Activated T-helper 1 cell treated with anti-CD3 and anti-CD28 coated beads, Interleukin-2, amount 50 U/mL, for 16 hours (primary cell): ENCODE results near the gene GABBR2.

Experiments
- DNase-seq, 2 donors: peaks; one replicate each; pipeline ENCODE4 v3.0.0-alpha.2; 2020; ENCODE audit warnings: low read depth in 1 of 2, low spot score in 1 of 2

The GABBR2 gene

DNA sequence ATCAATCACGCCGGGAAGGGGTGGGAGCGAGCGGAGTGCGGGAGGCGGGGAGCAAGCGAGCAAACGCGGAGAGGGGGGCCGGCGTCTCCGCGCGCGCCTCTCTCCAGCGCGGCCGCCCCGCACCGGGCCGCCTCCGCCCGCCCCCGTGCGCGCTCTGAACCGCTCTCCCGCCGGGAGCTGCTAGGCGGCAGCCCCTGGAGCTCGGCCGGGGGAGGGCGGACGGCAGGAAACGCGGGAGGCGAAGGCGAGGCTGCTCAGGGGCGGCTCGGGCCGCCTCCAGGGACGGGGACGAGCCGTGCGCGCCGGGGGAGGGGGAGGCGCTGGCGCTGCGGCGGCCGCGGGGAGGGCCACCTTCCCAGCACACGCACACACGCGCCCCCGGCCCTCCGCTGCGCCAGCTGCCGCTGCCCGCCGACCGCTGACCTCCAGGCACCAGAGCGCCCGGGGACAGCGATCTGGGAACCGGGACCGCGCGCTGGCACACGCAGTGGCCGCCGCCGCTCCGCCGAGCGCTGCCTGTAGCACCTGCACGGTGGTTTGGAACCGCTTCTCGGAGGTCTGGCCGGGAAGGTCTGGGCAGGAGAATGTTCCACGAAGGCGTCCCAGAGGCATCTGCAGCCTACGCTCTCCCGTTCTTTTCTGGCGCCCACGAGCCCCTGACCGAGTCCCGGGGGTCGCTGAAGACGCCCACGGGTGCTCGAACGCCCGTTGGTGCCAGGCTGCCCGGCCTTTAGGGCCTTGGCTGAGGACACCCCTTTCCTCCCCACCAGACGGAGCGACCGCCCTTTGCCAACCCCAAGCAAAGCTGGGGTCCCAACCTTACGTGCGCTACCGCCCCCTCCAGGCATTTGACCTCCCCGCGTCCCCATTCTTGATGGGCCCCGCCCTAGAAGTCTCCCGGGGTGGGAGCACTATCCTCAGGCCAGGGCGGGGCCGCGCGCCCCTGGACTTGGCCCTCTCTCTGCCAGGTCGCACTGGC lies at the start of gene GABBR2:
TSS of gene GABBR2 (minus strand) at position 3 of the 979 bp plus-strand sequence. CDS start 198 bp downstream, outside the sequence.
- no peak for DNase-seq

GRCh38 chr9:98755006-98755618 lies 46.4 kb upstream of the GABBR2 start:
- DNase-seq: no peak

- no peak for DNase-seq
Observed at GRCh38 chr9:98751210-98751609, 42.5 kb upstream of the GABBR2 start.

GRCh38 chr9:98750364-98751060 lies 41.8 kb upstream of the GABBR2 start:
- DNase-seq: no peak

DNA sequence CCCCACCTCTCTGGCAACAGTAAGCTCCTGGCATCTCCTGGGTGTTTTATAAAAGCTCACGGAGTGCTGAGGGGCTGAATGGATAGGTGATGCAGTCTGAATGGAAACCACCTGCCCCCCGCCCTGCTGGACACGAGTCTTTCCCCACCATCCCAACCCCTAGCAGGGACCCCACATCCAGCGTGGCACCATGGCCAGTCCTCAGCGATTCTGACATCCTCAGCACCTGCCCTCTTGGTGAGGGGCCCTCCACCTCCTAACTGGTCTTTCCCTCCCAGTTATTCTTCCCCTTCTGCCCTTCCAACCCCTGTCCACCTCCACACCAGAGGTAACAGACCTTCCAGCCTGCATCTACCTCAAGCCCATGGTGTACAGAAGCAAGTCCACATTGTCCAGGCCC lies 38.7 kb upstream of the GABBR2 start:
- no peak for DNase-seq

DNA sequence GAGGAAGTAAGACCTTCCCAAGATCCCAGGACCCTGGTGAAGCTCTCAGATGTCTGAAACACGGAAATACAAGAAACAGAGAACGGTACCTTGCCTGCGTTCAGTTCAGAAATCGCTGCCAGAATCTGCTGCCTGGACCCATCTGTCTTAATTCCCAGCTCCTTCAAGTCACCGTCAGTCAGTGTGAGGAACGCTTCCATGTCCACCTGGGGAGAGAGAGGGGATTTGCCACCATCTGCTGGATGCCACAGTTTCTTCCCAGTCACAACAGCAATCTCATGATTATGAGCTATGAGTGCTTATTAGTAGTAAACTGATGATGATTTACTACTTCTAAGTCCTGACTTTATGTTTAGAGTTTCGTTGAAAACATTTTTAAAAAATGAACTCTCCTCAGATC lies 36.7 kb upstream of the GABBR2 start:
- DNase-seq: no peak

- DNase-seq: no peak
Observed at GRCh38 chr9:98743818-98744611, 35.3 kb upstream of the GABBR2 start.

DNA sequence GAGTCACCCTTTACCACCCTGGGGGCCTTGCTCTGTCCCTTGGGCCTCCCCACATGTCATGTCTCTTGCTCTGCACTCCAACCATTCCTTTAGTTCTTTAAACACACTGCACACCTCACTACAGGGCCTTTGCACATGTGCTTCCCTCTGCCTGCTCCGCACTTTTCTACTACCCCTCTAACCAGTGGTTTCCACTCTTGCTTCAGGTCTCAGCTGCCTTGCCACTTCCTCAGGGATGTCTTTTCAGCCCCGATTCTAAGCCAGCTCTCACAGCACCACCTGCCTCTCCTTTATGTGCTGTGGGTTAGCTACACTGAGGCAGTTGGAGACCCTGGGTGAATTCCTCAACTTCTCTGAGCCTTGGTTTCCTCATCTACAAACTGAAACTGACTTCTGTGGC lies 34.6 kb upstream of the GABBR2 start:
- no peak for DNase-seq

DNA sequence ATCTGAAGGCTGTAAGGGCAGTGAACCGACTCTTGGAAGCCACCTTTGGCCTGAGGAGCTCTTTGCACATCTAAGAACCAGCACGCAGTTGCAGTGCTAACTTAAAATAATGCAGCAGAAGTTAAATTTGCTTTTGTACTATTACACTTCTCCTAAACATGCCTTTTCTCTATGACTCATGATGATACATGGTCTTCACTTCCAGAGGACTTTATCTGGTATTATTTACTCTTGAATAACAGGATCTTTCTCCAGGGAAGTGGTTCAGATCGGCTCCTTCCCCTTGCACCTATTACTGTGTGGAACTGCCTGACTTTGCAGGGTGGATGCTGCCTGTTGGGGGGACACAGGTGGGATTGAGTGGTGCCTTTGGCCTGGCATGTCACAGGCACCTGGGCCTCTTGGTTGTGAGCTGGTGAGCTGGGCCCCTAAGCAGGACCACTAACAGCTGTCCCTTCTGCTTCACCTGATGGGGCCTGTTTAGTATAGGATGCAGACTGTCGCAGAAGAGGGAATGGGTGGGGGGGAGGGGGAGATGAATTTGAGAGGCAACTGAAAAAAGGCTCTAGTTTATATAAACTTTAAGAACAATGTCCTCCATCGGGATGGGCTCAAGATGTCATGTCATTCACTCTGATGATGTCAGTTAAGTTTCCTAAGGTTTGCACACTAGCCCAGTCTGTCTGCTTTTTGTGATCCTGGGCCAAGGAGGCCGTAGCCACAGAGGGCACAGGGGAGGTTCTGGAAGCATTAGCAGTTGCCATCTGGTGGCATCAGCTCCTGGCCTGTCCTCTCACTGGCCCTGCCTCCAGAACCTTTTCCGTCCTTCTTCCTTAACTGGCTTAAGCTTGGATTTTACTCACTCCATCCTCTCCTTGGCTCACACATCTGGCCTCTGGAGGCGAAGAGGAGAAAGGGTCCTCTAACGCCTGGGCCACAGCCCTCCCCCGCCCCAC lies 33.9 kb upstream of the GABBR2 start:
- DNase-seq: no peak

DNA sequence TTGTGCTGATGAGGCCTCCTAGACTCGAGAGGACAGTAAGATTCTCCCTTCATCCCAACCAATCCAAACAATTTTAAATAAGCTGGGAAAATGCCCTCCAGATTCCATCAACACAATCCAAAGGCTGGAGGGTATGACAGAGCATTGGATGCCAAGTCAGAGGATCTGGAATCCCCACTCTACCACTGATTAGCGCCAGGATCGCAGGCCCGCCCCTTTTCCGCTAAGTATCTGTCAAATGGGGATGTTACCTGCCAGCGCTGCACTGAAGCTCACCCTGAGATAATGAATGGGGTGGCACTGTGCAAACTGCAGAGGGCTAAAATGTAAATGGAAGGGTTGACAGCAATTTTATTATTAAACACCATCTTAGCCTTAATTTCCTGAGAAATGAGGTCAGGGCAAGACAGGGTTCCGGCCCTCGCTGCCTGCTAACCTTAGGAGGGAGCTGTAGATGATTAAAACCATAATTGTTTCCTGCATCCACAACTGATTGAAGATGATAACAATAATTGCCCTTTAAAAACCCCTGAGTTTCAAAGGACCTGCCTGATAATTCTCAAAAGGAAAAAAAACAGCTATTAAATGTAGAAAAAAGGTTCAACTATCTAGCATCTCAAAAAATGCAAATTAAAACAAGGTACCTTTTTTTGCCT lies 31.6 kb upstream of the GABBR2 start:
- DNase-seq: no peak

DNA sequence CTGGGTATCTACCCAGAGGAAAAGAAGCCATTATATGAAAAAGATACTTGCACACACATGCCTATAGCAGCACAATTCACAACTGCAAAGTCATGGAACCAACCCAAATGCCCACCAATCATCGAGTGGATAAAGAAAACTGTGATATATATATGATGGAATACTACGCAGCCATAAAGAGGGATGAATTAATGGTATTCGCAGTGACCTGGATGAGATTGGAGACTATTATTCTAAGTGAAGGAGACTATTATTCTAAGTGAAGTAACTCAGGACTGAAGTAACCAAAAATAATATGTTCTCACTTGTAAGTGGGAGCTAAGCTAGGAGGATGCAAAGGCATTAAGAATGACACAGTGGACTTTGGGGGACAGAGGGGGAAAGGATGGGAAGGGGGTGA lies 30.0 kb upstream of the GABBR2 start:
- no peak for DNase-seq

DNA sequence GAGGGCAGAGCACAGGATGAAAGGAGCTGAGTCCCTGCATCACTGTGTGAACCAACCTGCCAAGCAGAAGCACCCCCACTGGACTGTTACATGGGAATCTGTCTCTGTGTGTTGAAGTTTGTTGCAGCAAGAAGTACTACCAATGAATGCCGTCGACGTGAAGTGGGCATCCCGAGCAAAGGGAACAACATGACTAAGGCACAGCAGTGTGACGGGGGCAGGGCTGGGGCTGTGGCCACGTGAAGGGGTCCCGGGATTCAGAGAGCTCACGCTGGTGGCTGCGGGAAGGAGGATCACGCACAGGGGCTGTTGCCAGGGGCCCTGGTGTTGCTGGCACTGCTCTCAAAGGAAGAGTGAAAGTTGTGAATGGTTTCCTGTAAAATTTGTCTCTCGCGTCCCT lies 27.5 kb upstream of the GABBR2 start:
- DNase-seq: no peak

DNA sequence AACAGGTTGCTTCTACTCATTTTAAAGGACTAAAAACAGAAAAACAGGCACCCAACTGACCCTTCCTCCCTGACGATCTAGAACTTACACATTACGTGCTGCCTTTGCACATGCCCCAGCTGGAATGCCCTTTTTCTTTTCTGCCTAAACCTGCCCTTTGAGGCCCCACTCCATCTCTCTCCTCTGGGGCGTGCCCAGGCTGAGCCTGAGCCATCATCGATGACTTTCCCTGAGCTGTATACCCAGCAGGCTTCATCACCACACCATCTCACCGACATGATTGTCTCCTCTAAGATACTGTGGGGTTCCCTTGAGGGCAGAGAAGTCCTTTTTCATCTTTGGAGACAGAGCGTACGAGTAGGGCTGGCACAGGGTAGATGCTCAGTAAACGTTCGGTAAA lies 24.1 kb upstream of the GABBR2 start:
- DNase-seq: no peak

GRCh38 chr9:98732091-98732490 lies 23.4 kb upstream of the GABBR2 start:
- no peak for DNase-seq

DNA sequence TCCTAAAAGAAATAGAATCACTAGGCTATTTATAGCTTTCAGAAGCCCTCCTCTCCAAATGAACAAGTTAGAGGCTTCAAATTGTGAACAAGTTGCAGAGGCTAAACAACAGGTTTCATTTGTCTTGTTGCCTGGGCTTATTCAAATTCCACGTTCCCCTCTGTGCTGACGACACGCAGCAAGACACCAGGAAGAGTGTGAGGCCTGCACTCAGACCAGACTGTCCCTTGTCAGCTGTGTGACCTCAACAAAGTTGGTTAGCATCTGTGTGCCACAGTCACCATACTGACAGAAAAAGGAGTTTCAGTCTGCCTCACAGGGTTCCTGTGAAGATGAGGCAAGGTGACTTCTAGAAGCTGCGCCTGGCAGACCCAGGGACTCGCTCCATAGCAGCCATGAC lies 22.1 kb upstream of the GABBR2 start:
- no peak for DNase-seq

DNA sequence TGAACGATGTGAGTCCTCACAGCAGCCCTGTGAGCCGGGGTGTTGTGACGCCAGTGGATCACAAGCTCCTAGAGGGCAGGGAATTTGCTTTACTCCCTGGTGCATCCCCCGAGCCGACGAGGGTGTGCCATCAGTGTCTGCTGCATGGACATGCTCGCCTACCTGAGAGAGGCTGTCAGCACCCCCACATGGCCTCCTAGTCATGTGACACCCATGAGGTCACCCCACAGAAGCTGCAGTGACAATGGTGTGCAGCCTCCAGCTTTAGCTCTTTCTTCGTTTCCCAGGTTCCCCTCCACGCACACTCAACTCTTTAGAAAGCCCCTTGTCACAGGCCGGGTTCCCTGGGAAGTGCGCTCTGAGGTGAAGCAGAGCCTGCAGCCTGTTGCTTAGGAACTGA lies 19.8 kb upstream of the GABBR2 start:
- no peak for DNase-seq

DNA sequence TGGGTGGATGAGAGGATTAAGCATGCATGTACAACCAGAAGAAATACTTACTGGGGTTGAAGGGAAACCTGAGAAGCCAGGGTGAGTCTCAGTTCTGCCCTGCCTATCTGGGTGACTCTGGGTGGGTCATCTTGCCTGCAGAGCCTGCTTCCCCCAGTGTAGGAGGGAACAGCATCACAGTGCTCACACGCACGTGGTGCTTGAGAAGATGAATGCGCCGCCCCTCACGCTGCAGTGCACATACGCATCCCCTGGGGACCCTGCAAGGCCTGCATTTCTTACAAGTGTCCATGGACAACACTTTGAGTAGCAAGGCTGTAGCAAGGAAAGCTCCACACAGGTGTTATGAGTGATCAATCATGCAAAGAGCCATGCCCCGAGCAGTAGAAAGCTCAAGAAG lies 18.7 kb upstream of the GABBR2 start:
- DNase-seq: no peak

DNA sequence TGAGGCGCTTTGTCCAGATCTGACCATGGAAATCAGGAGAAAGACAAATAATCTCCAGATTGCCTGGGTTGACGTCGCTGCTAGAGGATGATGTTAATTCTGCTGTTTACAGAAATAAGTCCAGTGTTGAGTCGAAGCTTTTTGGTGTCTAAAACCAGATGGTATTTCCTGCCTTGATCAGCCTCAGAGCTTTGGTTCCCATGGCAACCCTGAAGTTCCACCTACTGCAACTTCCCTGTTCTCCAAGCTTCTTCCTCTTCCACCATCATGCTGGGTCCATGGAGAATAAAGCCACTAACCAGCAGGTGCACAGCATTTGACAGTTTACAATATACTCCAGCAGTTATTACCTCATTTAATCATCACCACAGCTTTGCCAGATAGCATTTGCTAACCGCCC lies 18.0 kb upstream of the GABBR2 start:
- no peak for DNase-seq

DNA sequence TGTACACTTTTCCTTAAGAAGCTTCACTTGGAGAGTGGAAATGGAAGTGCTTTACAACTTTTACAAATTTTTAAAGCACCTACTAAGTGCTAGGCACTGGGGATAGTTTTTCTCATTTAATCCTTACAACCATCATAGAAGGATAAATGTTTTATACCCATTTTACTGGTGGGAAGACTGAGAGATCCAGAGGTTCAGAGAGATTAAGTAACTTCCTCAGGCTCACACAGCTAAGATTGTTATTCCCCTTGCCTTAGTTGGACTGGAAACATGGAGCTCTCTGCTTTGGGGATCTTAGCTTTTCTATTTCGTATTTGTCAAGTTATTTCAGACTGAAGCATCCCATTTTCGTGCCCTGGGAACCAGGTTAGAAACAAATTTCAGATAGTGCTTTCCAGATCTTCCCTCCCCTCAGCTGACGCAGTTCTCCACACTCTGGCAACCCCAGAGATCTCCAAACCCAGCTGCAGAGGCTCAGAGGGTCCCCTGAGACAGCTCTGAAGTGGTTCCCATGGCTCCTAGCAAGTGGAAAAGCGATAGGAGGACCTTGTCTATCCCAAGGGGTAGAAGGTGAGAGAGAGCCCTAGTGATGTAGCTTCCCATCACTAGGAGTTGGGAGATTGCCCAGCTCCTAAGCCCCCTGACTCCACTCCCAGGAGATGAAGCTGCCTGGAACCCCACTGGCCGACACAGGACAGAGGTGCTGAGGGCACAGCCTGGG lies 16.2 kb upstream of the GABBR2 start:
- no peak for DNase-seq
